Stimulated activated CD4-positive, alpha-beta T cell treated with anti-CD3 and anti-CD28 coated beads, Interleukin-1b, Interleukin-23, amount 100 ng/mL, for 48 hours (primary cell): ENCODE results near the gene USP15.
"Not testable (repeated sequence)": the region's sequence is repeated elsewhere in the genome, so short reads cannot be mapped to it uniquely, and the experiment has no call there.

Experiments
- DNase-seq: peaks from one replicate; pipeline ENCODE4 v3.0.0-alpha.2; 2020

The USP15 gene

DNA sequence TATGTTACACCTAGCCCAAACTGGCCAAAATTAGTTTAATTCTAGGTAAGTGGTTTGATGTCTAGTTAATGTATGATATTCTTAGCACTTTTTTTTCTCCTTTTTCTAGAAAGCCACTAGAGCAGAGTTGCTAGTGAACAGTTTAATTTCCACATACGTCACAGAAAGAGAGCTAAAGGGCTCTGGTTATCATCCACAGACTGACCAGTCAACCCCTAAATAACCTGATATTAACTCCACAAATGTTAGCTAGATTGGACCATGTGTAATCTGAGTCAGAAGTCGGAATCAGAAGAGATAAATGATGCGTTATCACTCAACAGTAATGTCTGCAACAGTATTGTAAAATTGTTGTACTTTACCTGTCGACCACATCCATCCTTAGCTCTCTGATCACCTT is 74.9 kb downstream of the USP15 start:
- no peak for DNase-seq

DNA sequence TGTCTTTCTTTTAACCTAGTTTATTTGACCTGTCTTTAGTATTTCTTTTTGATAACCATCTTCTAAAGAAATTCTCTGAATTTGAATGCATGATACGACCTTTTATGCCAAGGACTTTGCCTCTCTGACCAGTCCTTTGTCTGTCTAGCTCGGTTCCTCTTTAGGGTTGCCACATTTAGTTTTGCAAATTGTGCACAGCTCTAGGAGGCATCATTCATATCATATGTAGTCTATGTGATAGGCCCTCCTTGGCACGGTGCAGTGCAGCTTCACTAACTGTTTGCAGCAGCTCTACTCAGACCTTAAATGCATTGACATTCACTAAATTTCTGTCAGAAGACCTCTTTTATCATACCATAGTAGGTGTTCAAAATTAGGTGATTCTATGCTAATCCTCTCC is 75.6 kb downstream of the USP15 start:
- no peak for DNase-seq

DNA sequence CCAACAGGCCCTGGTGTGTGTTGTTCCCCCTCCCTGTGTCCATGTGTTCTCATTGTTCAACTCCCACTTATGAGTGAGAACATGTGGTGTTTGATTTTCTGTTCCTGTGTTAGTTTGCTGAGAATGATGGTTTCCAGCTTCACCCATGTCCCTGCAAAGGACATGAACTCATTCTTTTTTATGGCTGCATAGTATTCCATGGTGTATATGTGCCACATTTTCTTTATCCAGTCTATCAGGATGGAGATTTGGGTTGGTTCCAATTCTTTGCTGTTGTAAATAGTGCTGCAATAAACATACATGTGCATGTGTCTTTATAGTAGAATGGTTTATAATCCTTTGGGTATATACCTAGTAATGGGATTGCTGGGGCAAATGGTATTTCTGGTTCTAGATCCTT is 77.4 kb downstream of the USP15 start:
- not testable (repeated sequence) for DNase-seq

DNA sequence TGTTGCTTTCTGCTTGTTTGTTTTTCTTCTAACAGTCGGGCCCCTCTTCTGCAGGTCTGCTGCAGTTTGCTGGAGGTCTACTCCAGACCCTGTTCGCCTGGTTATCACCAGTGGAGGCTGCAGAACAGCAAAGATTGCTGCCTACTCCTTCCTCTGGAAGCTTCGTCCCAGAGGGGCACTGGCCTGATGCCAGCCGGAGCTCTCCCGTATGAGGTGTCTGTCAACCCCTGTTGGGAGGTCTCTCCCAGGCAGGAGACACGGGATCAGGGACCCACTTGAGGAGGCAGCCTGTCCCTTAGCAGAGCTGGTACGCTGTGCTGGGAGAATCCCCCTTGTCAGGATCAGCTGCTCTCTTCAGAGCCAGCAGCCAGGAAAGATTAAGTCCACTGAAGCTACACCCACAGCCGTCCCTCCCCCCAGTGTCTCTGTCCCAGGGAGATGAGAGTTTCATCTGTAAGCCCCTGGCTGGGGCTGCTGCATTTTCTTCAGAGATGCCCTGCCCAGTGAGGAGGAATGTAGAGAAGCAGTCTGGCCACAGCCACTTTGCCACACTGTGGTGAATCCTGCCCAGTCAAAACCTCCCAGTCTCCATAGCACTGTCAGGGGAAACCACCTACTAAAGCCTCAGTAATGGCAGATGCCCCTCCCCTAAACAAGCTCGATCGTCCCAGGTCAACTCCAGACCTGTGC is 82.6 kb downstream of the USP15 start:
- DNase-seq = not testable (repeated sequence)

DNA sequence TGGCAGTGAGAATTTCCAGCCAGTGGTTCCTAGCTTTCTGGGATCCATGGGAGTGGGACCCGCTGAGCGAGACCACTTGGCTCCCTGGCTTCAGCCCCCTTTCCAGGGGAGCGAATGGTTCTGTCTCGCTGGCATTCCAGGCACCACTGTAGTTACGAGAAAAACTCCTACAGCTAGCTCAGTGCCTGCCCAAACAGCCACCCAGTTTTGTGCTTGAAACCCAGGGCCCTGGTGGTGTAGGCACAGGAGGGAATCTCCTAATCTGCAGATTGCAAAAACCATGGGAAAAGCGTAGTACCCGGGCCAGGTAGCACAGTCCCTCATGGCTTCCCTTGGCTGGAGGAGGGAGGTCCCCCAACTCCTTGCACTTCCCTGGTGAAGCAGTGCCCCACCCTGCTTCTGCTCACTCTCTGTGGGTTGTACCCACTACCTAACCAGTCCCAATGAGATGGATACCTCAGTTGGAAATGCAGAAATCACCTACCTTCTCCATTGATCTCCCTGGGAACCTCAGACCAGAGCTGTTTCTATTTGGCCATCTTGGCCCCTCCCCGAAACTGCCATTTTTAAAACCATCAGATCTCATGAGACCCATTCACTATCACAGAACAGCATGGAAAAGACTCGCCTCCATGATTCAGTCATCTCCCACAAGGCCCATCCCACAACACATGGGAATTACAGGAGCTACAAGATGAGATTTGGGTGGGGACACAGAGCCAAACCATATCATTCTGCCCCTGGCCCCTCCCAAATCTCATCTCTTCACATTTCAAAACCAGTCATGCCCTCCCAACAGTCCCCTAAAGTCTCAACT is 83.3 kb downstream of the USP15 start:
- not testable (repeated sequence) for DNase-seq

DNA sequence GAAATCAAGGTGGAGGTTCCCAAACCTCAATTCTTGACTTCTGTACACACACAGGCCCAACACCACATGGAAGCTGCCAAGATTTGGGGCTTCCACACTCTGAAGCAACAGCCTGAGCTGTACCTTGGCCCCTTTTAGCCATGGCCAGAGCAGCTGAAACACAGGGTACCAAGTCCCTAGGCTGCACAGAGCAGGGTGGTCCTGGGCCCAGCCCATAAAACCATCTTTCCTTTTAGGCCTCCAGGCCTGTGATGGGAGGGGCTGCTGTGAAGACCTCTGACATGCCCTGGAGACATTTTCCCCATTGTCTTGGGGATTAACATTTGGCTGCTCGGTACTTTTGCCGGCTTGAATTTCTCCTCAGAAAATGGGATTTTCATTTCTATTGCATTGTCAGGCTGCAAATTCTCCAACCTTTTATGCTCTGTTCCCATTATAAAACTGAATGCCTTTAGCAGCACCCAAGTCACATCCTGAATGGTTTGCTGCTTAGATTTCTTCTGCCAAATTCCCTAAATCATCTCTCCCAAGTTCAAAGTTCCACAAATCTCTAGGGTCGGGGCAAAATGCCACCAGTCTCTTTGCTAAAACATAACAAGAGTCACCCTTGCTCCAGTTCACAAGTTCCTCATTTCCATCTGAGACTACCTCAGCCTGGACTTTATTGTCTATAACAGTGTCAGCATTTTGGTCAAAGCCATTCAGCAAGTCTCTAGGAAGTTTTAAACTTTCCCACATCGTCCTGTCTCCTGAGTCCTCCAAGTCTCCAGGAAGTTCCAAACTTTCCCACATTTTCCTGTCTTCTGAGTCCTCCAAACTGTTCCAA is 84.7 kb downstream of the USP15 start:
- DNase-seq = not testable (repeated sequence)

DNA sequence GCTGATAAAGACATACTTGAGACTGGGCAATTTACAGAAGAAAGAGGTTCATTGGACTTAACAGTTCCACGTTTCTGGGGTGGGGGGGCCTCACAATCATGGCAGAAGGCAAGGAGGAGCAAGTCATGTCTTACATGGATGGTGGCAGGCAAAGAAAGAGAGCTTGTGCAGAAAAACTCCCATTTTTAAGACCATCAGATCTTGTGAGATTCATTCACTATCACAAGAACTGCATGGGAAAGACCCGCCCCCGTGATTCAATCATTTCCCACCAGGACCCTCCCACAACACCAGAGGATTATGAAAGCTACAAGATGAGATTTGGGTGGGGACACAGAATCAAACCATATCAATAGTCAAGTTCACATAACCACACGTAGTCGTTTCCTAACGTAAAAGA is 85.5 kb downstream of the USP15 start:
- DNase-seq = no peak

DNA sequence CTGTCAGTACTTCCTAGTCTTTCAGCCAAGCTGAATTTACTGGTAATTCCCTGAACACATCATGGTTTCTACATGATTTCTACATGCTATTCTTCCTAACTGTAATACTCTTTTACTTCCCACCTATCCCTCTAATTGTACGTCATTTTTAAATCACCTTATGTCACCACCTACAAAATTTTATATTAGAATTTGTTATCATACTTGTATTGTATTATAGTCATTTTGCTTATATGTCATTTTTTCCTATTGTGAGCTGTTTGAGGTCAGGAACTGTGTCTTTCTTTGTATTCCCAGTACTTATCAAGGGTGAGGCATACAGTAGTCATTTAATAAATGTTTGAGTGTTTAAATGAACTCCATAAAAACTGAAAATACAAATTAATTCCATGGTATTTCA is 86.6 kb downstream of the USP15 start:
- no peak for DNase-seq

DNA sequence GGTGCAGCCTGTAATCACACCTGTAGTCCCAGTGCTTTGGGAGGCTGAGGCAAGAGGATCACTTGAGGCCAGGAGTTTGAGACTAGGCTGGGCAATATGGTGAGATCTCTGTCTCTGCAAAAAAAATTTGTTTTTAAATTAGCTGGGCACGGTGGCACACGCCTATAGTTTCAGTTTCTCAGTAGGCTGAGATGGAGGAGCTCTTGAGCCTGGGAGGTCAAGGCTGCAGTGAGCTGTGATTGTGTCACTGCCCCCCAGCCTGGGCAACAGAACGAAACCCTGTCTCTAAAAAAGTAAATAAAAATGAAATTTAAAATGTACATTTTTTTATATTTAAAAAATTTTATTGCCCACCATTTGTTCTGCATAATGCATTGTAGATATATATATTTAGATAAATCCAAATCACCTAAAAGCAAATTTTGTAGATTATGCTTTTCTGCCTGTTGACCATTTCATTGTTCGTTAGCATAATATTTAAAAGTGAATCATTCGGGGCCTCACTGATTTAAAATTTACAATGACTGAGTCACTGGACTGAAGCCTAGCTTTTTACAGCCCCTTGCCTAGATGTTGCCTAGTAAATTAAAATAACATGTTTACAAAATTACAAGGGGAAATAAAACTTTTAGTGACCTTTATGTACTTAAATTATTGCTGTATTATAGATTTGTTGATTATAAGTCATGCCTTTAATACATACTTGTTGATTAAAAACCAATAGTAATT is 87.9 kb downstream of the USP15 start:
- no peak for DNase-seq

DNA sequence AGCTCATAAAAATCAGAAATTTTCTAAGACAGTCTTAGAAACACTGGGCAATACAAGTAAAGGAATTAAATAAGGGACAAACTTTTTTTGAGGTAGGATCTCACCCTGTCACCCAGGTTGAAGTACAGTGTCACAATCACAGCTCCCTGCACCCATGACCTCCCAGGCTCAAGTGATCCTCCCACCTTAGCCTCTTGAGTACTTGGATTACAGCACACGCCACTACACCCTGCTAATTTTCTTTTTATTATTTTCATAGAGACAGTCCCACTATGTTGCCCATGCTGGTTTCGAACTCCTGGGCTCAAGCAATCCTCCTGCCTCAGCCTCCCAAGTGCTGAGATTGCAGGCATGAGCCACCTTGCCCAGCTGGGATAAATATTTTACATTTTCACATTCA is 90.3 kb downstream of the USP15 start:
- no peak for DNase-seq

DNA sequence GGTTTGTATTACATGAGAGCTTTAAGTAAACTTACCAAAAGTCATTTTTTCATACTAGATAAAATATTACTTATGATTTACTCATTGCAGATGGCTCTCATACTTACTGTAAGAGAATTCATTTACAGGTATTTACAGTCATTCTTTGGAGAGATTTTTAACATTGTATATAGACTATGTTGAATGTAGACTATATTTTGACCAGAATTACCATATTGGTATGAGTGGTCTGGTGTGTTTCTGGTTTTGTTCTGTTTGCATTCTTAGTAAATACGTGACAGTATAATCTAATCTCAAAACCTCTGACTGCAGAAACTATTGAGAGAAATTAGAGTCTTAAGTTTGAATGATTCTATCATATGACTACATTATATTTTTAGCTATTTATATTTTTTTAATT is 91.1 kb downstream of the USP15 start:
- DNase-seq = no peak

DNA sequence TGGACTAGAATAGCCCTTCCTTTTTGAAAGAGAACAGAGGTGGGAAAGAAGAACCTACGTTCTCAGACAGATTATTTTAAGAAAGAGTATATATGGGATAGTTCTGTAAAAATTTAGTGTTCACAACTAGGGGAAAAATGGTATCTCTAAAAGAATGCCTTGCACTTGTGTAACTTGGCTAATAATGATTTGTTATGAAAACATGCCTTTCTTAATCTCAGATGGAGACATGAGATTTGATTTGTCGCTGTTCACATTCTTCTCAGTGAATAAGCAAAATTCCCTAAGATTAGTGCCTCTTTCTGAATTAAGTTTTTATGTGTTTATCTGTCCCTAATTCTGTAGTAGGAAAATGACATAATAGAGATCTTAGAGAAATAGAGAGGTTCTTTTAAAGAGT is 100.8 kb downstream of the USP15 start:
- no peak for DNase-seq

DNA sequence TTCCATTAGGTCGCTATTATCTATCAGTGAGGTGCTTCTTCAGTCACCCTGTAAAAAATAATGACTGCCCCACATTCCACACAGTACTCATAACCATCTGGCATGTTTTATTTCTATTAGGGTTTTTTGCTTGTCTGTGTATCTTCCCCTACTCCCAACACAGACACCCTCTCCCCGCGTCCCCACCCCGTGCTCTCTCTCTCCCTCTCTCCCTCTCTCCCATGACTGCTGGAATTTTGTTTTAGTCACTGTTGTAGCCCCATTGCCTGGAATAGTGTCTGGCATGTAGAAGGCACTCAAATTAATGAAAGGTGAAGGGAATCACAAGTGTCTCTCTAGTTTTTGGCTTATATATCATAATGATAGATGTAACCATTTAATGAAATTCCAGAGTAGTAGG is 103.3 kb downstream of the USP15 start:
- DNase-seq = no peak

DNA sequence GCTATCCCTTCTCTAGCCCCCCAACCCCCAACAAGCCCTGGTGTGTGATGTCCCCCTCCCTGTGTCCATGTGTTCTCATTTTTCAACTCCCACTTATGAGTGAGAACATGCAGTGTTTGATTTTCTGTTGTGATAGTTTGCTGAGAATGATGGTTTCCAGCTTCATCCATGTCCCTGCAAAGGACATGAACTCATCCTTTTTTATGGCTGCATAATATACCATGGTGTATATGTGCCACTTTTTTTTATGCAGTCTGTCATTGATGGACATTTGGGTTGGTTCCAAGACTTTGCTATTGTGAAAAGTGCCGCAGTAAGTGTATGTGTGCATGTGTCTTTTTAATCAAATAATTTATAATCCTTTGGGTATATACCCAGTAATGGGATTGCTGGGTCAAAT is 104.5 kb downstream of the USP15 start:
- DNase-seq = not testable (repeated sequence)

DNA sequence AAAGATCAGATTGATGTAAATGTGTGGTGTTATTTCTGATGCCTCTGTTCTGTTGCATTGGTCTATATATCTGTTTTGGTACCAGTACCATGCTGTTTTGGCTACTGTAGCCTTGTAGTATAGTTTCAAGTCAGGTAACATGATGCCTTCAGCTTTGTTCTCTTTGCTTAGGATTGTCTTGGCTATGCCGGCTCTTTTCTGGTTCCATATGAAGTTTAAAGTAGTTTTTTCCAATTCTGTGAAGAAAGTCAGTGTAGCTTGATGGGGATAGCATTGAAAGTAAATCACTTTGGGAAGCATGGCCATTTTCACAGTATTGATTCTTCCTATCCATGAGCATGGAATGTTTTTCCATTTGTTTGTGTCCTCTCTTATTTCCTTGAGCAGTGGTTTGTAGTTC is 105.6 kb downstream of the USP15 start:
- not testable (repeated sequence) for DNase-seq

DNA sequence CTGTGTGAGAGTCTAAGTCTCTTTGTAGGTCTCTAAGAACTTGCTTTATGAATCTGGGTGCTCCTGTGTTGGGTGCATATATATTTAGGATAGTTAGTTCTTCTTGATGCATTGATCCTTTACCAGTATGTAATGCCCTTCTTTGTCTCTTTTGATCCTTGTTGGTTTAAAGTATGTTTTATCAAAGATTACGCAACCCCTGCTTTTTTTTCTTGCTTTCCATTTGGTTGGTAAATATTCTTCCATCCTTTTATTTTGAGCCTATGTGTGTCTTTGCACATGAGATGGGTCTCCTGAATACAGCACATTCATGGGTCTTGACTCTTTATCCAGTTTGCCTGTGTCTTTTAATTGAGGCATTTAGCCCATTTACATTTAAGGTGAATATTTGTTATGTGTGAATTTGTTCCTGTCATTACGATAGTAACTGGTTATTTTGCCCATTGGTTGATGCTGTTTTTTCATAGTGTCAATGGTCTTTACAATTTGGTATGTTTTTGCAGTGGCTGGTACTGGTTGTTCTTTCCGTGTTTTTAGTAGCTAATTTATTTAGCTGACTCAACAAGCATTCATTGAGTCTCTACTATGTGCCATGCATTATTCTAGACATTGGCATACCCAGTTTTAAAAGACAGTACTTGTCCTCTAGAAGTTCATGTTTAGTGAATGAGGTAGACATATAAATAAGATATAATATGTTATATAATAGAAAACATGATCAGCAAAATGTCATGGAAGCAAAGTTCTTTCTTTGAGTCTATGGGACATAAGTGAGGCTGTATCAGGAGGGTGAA is 108.4 kb downstream of the USP15 start:
- not testable (repeated sequence) for DNase-seq

DNA sequence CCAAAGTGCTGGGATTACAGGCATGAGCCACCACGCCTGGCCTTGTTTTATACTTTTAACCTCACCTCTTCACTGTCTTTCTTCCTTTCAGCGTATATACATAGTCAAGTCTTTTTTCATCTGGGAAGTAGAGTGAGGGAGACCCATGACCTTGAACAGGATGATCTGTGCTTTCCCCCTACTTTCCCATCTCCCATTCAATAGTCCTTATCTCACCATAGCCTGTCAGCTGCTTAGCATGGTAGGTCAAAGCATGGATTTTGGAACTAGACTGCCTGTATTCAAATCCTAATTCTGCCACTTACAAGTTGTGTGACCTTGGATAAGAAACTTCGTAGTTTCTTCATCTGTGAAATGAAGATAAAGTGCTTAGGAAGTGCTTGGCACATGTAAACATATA is 110.0 kb downstream of the USP15 start:
- no peak for DNase-seq

DNA sequence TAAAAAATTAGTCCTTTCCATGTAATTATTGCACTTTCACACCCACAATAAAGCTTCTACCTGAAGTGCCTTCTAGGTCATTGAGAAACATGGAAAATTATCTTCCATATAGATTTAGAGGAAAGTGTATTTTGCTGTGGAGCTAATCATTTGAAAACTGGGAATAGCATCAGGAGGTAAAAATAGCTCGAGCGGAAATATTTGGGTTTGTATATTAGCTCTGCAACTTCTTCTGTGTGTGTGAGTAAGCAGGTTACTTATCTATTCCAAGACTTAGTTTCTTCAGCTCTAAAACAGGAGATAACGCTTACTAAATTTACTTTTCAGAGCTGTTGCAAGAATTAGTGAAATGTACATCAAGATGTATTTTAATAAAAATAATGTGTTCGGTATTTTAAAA is 111.5 kb downstream of the USP15 start:
- no peak for DNase-seq

DNA sequence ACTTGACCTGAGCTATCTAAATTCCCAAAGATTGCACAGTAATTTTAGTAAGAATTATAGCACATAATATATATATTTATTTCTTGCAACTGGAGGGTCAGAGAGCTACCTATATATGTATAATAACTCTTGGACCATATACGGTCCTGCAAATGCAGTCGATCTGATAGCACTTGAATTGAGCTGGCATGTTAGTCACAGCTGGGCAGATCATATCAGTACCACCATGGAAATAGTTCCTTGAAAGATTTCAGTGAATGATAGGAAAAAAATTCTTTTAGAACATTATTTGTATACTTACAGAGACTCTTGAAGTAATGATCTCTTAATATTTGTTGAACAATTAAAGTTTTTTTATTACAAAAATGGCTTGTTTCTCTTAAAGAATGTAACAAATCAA is 111.9 kb downstream of the USP15 start:
- DNase-seq = no peak

DNA sequence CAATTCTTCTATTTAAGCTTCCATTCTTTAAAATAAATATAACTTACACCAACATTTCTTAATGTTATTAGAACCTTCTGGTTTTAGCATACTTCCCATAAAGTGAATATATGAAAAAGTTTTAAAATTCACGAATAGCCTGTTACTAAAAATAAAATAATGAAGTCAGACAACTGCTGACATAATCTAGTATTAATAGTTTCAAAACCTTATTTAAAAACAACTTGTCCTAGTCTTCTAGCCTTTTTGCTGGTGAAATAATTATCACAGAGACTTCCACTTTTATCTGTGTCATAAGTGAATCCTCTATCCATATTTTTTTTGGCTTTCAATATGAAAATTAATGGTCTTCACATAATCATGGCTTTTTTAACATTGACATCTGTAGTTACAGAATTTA is 112.6 kb downstream of the USP15 start:
- no peak for DNase-seq

DNA sequence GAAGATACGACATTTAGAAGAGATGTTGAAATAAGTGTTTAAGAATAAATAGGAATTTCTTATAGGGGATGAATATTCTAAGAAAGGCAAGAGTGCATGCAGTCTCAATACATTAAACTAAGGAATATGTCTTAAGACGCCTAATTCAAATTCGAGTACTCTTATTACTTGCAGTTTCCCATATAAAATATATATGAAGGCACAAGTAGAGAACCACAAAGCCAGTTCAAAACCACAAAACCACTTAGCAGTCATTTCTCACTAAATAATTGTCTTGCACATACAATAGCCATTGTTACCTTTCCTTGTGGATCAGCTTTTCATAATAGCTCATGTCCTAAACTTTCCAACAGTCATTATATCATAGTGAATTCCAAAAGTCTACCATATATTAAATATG is 115.4 kb downstream of the USP15 start:
- DNase-seq = no peak
